ENCODE results near the gene HK1.

Gene HK1

DNA sequence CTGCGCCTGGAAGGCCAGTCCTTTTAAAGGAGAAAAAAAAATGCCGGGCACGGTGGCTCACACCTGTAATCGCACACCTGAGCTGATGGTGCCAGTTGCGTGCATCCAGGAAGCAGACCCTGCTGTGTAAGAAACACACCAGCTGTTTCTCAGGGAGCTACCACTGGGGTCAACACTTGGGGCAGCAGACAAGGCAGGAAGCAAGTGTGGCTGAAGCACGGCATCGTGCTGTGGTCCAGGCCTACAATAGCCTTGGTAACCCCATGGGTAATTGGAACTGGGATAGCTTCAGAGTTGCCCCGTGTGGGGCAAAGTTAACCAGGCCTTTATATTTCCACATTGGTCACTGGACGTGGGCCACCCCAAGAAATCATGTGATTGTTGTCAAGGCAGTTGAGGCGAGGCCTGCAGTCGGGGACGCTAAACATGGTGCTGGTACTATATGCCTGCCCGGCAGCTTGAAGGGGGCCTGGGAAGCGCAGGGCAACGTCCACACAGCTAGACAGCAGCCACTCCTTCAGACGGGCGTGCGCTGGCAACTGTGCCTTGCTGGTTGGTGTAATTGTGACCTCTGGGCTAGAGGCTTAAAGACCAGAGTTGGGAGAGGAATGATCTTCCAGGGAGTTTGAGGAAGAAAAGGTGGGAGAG, 140.9 kb downstream of the HK1 start:
- no peak for DNase-seq (ENCODE audit: low read depth in 2 of 2)

DNA sequence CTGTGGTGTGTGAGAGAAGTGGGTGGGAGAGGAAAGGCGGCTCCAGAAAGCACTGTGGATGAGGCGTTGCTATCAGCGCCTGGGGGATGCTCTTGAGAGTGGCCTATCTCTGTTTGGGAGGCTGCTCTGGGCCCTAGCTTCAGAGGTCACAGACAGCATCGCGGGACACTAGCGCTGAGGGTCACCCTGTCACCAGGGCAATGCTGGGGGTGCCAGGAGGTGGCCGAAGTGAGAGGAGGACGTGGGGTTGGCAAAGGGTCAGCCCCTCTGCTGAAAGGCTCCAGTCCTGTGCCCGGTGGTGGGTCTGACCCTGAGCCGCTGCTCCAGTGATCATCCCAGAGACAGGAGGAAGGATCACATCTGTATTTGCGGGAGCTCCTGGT, 141.4 kb downstream of the HK1 start:
- no peak for DNase-seq (ENCODE audit: low read depth in 2 of 2)

DNA sequence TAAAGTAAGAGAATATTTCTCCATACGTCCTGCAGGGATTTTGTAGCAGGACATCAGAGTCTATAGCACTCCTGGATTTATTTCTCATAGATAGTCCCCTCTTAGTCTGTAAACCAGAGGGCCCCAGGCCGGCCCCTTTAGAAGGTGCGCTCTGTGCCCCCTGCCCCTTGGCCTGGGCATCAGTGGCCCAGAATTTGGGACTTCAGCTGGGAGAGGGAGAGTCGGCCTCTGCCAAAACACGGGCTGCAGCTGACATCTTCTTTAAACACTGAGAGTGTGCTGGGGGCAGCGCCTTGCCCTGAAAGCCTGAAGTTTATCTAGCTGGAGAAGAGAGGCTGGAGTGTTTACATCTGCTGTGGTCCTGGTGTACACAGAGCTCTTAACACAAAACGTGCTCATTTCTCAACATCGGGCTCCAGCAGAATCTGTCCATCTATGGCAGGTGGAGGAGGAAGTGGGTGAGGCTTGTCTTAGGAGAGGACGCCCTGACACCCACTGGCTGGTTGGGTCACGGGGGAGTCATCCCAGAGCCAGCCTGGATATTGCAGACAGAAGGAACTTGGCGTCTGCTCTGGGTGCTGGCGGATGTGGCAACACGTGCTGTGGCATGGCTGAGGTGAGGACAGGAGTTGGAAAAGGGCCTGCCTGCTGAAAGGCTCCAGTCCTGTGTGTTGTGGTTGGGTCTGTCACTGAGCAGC, 143.5 kb downstream of the HK1 start:
- no peak for DNase-seq (ENCODE audit: low read depth in 2 of 2)

DNA sequence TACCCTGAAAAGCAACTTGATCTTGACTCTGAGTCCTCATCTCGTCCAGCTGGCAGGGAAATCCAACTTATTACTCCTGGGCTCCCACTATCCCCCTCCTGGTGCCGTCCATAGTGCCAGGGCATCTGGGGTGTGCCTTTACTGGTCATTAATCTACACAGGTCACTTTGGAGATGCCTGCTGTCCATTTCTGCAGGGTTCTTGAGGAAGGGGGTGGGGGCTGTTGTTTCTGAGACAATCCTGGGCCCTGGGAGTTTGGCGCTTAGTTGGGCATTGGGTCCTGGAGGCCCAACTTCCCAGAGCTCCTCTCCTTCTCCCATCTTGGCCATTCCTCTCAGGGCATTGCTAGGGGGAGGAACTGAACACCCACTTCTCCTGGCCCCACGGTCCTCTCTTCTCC, 144.4 kb downstream of the HK1 start:
- no peak for DNase-seq (ENCODE audit: low read depth in 2 of 2)

DNA sequence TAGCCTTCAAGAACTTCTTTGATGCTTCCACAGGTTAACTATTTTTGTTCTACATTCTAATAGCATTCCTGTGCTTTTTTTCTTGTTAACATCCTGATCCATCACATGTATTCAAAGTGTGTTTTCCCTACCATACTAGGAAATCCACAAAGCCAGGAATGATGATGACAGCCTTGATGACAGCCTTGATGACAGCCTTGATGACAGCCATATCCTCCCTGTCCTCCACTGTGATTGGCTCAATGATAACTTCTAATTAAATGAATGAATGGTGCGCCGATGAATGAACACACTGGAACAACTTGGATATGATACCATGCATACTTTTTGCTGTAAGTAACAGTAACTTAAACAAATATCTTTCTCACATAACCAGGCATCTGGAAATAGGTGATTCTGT, 146.7 kb downstream of the HK1 start:
- no peak for DNase-seq (ENCODE audit: low read depth in 2 of 2)

DNA sequence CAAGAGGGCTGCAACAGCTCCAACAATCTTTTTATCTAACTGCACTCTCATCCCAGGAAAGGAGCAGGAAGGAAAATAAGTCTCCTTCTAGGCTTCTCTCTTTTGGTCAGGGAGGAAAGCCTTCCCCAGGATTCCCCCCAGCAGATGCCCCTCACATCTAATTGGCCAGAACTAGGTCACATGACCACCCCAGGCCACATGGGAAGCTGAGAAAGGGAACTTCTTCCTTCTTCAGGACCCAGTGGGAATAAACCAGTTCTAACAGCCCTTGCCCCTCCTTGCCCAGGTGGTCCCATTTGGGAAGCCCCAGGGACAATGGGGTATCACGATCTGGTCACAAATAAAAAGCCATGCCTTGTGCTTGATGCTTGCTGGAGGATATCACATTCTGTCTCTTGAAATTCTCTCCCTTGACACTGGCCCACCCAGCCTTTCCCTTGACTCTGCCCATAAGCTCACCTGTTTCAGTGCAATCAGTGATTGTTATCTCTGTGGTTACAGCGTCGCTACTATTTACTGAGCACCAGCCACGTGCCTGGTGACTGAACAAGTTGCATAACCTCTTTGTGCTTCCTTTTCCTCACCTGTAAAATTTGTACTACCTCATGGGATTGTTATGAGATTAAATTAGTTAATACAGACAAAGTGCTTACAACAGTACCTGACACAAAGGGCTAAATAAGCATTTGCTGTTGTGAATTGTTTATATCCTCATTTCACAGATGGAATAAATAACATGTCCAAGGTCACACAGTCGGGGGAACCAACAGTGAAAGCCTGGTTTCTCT, 147.4 kb downstream of the HK1 start:
- DNase-seq (ENCODE audit: low read depth in 2 of 2): no peak

DNA sequence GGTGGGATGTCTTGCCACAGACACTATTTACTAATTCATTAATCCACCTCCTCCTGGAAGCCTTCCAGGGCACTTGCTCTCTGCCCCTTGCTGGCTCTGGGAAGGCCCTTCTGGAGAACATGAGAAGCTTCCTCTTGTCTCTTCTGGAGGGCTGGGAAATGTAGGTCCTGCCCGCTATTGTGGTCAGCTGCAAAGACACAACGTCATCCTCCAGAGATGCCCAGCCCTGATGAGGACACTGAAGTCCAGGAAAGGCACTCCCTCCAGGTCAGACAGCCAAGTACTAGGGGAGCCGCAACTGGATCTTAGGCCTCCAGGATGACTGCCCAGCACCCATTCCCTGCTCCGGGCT, 148.1 kb downstream of the HK1 start:
- no peak for DNase-seq (ENCODE audit: low read depth in 2 of 2)

DNA sequence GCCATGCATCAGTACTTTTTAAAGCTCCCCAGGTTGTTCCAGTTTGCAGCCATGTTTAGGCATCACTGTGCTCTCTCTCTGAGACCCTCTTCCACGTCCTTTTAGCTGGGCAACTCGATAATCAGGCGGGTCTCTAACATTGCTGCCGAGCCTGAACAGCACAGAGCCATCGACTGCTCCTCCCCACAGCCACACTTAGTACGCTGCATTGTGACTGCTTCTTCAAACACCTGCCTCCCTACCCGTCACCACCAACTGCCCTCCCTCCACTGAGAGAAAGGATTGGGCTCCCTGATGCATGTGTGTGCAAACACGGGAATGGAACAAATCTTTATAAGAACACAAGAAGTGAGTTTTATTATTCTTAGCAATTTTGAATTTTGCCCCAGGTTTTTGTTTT, 149.9 kb downstream of the HK1 start:
- no peak for DNase-seq (ENCODE audit: low read depth in 2 of 2)

DNA sequence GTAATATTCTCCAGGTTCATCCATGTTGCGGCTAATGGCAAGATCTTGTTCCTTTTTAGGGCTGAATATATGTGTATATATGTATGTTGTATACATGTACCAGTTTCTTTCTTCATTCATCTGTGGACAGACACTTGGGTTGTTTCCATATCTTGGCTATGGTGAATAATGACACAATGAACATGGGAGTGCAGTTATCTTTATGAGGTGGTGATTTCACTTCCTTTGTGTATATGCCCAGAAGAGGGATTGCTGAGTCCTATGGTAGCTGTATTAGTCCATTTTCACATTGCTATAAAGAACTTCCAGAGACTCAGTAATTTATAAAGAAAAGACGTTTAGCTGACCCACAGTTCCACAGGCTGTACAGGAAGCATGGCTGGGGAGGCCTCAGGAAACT, 155.9 kb downstream of the HK1 start:
- no peak for DNase-seq (ENCODE audit: low read depth in 2 of 2)

DNA sequence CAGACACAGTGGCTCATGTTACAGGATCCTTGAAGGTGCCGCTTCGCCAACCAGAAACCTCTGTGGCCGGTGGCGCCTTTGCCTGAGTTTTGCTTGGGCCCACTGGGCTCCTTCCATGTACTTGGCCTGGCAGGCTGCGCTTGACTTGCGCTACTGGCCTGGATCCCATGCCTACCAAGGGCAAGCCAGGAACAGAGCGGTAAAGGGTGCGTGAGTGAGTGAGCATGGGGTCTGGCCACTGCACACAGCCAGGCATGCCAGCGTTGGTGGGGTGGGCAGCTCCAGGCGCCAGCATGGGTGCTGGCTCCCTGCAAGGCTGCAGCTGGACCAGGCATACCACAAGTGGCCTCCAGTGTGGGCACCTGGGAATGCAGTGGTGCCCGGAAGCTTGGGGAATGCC, 156.6 kb downstream of the HK1 start:
- no peak for DNase-seq (ENCODE audit: low read depth in 2 of 2)

DNA sequence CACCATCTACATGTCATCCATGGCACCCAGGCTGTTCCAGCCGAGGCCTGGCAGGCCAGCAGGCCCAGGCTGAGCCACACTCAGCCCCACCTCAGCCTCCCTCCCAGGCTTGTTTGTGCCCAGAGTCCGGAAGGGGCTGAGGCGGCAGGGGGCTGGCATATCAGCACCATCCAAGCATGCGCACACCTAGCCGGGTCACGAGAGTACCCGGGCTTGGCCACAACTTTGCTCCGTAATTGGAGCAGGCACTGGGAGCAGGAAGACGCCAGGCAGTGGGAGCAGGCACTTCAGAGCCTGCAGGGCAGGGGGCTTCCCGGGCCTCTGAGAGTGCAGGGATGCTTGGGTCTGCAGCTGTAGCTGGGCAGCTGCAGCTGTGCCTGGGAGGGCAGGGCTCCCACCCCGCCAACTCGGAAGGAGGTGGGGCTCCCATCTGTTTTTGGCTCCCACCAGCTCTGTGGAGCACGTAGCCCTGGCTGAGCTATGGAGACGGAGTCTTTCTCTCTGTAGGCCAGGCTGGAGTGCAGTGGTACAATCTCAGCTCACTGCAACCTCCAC, 157.7 kb downstream of the HK1 start:
- no peak for DNase-seq (ENCODE audit: low read depth in 2 of 2)

DNA sequence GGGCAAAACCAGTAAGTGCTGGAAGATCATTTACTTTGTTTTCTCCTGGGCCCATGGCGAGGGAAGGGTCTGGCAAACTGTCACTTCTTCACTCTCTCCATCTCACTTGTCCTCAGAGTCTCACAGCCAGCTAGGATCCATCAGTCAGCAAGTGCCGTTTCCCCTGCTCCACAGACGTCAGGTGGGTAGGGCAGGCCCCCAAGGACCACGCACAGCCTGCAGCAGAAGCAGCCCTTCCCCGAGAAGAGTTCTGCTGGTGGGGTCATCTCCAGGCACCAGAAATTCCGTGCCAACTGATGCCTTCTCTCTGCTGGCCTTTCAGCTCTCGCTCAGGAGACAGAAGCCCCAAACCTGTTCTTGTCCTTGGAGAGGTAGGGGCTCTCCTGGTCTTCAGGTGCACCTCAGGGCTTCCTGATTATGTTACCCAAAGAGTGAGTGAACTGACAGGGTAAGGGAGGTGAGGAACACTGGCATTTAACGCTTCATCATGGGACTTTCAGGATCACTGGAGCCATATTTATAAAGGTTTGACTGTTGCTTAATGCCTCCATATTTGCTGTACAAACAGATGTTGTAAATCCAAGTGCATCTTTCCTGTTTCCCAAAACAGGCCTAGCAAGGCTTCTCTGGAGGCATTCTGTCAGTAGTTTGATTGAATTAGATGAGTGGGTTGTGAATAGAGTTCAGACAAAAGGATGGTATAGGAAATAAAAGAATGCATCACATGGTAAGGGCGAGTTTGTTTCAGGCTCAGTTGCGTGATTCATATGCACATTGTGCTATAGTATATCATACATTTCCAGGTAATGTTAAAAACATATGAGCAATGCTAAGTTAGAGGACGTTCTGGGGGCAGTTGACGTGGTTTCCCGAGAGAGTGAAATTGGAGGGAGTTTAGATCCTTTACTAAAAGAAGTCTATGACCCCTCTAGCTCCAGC, 159.3 kb downstream of the HK1 start:
- DNase-seq (ENCODE audit: low read depth in 2 of 2): no peak

DNA sequence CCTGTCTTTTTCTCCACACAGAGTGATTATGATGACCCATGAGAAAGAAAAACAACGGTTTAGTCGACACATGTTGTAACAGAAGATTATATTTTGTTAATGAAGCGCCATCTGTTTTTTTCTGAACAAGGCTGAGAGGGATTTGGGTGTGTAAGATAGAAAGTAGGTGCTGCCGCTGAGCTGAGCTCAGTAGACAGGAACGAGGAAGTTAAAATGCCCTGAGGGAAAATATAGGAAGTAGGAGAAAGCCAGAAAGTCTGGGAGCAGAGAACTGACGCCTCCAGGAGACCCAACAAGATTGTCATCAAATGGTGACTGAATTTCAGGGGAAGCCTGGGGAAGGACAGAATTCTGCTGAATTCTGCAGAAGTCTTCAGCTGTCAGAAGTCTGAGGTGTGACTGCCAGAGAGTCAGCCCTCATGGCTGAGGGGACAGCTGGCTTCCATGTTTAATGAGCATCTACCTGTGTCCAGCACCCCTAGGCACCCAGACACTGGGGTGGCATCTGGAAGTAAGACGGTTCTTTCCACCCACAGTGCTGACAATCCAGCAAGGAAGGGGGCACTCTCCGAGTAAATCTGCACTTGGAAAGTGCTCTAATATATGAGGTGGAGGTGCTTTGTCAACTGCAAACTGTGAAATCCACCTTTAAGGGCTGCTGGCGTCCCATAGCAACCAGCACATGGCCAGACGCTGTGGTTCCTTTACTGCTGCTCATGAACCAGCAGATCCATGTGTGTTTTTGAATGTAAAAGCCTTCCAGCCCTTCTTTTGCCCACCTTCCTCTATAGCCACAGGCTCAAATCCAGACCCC, 160.4 kb downstream of the HK1 start:
- DNase-seq (ENCODE audit: low read depth in 2 of 2): no peak

DNA sequence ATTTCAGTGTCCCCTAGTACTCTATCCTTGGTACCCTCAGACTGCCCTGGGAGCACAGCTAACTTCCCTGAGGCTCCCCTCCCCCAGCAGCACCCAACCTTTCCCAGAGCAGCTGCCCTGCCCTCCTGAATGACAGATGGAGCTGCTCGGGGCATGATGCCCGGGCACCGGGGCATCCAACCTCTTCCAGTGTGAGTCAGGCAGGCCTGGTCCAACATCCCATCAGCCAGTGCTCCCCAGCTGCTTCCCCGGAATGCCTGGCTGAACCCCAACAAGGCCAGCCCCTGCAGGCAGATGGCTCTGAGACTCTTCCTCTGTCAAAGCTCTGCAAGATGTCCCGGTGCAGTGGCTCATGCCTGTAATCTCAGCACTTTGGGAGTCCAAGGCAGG, 161.0 kb downstream of the HK1 start:
- no peak for DNase-seq (ENCODE audit: low read depth in 2 of 2)

DNA sequence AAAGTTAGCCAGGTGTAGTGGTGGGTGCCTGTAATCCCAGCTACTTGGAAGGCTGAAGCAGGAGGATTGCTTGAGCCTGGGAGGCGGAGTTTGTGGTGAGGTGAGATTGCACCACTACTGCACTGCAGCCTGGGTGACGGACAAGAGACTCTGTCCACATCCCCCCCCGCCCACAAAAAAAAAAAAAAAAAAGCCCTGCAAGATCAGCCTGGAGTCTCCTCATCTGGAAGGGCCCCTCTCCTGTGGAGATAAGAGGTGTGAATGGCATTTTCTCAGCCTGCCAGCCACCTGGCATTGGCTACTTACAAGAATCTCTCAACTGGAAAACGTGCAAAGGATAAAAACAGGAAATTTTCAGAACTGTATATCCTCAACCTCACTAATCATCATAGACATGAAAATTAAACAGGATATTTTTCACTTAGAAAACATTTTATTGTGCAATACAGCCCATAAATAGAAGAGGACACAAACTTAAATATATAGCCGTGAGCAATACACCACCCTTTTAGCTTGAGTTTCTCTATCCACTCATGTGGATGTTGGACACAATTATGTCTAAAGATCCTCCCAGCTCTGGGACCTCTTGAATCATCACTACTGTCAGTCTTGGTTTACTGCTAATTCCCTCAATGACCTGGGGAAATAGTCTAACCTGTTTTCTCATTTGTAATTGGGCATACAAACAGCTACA, 161.7 kb downstream of the HK1 start:
- no peak for DNase-seq (ENCODE audit: low read depth in 2 of 2)

DNA sequence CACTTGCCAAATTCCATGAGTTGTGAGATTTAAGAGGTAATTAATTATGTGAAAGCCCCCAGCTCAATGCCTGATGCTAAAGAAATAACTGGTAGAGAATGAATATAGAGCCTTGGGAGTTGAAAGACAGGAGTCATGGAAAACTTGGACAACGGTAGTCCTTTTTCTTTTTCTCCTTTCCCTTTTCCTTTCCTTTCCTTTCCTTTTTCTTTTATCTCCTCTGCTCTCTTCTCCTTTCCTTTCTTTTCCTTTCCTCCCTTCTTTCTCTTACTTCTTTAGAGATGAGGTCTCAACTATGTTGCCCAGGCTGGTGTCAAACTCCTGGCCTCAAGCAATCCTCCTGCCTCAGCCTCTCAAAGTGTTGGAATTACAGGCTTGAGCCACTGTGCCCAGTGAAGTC, 165.1 kb downstream of the HK1 start:
- no peak for DNase-seq (ENCODE audit: low read depth in 2 of 2)

DNA sequence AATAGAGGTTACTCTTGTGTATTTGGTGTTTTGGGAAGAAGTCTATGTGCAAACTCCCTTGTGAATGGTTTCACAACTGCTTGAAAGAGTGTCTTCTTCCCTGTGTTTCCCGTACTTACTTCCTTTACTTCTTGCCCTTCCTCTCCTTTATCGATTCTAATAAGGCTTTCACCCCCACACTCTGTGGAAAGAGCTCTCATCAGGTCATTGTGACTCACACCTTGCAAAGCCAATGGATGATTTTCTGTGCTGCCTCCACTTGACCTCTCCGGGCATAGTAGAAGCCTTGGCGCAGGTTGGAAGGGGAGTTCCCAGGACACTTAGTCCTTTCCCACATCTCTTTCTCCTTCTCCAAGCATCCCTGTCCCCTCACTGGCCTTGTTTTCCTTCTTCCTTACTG, 166.7 kb downstream of the HK1 start:
- no peak for DNase-seq (ENCODE audit: low read depth in 2 of 2)

DNA sequence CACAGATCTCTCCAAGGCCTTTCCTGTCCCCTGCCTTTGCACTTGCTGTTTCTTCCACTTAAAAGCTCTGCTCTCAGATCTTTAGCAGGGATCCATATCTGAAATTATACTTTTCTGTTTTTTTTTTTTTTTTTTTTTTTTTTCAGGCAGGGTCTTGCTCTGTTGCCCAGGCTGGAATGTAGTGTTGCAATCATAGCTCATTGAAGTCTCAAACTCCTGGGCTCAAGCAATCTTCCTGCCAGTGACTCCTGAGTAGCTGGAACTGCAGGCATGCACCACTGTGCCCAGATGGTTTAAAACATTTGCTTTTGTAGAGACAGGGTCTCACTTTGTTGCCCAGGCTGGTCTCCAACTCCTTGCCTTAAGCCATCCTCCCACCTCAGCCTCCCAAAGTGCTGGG, 167.9 kb downstream of the HK1 start:
- DNase-seq (ENCODE audit: low read depth in 2 of 2): no peak

DNA sequence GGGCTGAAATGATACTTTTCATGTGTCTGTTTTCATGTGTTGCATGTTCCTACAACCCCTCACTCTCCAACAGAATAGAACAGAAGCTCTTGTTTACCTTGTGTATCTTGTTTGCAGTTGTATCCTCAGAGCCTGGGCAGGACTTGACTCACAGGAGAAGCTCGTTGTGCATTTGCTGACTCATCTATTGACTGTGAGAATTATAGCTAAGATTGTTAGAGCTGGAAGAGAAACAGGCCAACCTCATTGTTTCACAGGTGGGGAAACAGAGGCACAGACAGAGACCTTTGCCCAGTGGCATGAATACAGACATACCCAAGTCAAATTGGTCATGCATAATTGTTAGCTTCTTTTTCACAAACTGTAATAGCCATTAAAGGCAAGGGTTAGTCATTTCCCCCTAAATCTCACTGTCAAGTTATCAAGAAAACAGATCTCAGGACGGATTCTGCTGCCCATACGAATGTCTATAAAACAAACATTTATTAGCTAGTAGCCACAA, 168.4 kb downstream of the HK1 start:
- no peak for DNase-seq (ENCODE audit: low read depth in 2 of 2)

DNA sequence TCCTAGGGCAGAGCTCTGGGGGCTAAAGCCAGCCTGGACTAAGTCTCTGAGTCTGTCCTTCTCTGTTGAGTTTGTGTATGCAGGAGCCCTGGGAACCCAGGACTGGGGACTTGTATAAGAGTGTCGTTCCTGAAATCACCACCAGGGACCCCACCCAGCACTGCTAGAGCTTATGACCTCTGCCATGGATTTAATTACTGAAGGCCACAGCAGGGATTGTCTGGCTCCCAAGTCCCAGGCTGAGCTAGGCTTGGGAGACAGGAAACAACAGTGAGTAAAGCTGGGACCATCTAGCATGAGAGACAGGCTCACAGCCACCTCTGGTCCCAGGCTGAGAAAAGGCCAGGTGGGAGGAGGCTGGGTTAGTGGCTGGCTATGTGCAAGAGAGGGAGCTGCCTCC, 171.5 kb downstream of the HK1 start:
- peak; percentile 22 to 23 for DNase-seq (ENCODE audit: low read depth in 2 of 2)
